Measurements from ENCODE around the gene PIGZ. TPM values are rescaled to one million over a fixed set of nuclear protein-coding genes. Genes with fewer than 3 reads are reported as not detected.

Gene PIGZ
- polyA plus RNA-seq, 4 donors = 1.0 to 2.2 (median 1.8) TPM

DNA sequence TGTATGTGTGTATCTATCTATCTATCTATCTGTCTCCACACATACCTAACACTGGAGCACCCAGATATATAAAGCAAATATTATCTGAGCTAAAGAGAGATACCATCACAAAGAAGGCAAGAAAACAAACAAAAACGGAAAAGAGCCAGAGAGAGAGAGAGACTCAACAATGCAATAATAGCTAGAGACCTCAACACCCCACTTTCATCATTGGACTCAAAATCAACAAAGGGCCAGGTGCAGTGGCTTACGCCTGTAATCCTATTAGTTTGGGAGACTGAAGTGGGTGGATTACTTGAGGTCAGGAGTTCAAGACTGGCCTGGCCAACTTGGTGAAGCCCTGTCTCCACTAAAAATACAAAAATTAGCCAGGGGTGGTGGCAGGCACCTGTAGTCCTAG lies 49.7 kb downstream of the PIGZ start:
- DNase-seq (ENCODE audit: low read depth in 4 of 4, low spot score in 3 of 4) = no peak

DNA sequence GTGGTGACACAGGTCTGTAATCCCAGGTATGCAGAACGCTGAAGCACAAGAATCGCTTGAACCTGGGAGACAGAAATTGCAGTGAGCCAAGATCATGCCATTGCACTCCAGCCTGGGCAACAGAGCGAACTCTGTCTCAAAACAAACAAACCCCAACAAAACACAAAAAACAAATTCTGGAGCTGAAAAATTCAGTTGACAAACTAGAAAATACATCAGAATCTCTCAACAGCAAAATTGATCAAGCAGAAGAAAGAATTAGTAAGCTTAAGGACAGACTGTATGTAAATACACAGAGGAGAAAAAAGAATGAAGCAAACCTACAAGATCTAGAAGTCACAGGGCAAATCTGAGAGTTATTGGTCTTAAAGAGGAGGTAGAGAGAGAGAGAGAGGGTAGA lies 51.6 kb downstream of the PIGZ start:
- DNase-seq (ENCODE audit: low read depth in 4 of 4, low spot score in 3 of 4) = no peak

DNA sequence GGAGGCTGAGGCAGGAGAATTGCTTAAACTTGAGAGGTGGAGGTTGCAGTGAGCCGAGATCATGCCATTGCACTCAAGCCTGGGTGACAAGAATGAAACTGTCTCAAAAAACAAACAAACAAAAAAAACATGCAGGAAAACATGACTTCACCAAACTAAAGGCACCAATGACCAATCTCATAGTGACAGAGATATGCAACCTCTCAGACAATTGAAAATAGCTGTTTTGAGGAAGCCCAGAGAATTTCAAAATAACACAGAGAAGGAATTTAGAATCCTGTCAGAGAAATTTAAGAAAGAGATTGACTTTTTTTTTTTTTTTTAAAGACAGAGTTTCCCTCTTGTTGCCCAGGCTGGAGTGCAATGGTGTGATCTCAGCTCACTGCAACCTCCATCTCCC lies 52.4 kb downstream of the PIGZ start:
- DNase-seq (ENCODE audit: low read depth in 4 of 4, low spot score in 3 of 4) = no peak

DNA sequence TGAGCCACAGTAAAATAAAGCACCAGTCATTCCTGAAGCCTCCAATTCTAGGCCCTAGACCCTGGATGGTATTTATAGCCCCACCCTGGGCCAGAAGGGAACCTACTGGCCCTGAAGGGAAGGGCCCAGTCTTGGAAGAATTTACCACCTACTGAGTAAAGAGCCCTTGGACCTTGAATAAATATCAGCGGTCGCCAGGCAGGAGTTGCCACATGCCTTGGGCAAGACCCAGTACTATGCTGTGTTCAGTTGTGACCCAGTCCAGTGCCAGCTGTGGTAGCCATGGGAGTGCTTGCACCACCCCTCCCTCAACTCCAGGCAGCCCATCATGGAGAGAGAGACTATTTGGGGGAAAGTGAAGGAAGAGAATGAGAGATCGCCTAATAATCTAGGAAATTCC lies 53.3 kb downstream of the PIGZ start:
- no peak for DNase-seq (ENCODE audit: low read depth in 4 of 4, low spot score in 3 of 4)

DNA sequence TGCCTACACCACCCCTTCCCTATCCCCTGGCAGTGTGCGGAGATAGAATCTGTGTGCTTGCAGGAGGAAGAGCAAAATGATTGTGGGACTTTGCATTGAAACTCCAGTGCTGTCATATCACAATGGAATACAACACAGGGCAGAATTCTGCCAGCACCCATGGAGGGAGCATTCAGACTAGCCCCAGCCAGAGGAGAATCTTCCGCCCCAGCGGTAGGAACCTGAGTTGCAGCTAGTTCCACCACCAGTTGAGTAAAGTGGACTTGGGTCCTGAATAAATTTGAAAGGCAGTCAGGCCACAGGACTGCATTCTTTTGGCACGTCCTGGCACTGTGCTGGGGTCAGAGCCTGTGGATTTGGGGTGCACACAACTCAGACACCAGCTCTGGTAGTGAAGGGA lies 53.8 kb downstream of the PIGZ start:
- DNase-seq (ENCODE audit: low read depth in 4 of 4, low spot score in 3 of 4) = no peak

DNA sequence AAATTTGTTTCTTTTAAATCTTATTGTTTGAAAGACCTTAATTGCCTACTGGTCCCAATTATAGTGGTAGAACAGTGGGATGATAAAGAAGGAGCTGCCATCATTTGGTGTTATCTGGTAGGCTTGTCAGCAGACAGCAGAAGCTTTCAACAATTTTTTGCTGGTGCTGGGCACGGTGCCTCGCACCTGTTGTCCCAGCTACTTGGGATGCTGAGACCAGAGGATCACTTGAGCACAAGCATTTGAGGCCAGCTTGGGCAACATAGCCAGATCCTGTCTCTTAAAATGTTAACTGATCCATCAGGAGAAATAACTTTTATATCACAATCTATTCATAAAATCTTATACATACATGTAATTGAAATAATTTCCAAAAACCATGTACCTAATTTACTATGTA lies 64.9 kb downstream of the PIGZ start:
- no peak for DNase-seq (ENCODE audit: low read depth in 4 of 4, low spot score in 3 of 4)

DNA sequence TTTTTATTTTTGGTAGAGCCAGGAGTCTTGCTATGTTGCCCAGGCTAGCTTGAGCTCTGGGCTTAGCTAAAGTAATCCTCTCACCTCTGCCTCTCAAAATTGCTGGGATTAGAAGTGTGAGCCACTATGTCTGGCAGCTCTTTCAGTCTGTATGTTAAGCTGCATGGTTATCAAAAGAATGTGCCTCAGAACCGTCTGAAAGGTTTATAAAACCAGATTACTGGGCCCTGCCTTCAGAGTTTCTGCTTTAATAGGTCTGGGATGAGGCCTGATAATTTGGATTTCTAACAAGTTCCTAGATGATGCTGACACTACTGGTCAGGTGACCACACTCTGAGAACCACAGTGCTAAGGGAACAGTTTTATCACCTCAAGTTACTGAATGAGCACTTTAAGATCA lies 66.3 kb downstream of the PIGZ start:
- DNase-seq (ENCODE audit: low read depth in 4 of 4, low spot score in 3 of 4) = no peak

DNA sequence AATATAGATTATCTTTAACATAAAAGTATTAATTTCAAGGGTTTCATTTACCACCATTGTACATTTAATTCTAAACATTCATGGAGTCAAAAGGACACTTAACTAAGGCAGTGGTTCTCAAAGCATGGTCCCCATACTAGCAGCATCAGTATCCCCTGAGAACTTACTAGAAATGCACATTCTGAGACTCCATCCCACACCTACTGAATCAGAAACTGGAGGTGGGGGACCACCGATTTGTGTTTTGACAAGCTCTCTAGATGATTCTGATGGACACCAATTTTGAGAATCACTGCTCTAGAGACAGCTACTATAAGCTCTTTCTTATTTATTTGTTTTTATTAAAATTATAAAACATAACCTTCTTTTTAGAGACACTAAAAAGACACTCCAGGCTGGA lies 66.9 kb downstream of the PIGZ start:
- no peak for DNase-seq (ENCODE audit: low read depth in 4 of 4, low spot score in 3 of 4)

Other genes with a start within 250 kb of the PIGZ start
- 10 to 100 TPM; 53.3 to 94.0 (median 72.7) TPM for gene PAK2, start 229.0 kb downstream of the PIGZ start, polyA plus RNA-seq (ENCODE audit: insufficient read length in 4 of 4)
- gene SENP5, start 100.9 kb downstream of the PIGZ start, polyA plus RNA-seq (ENCODE audit: insufficient read length in 4 of 4) = 10 to 100 TPM; 20.1 to 32.0 (median 20.9) TPM
- gene NCBP2, start 26.3 kb downstream of the PIGZ start, polyA plus RNA-seq (ENCODE audit: insufficient read length in 4 of 4) = 100 to 1,000 TPM in 3 of 4 donors, 10 to 100 TPM in 1; 68.7 to 113 (median 106) TPM
- 1 to 10 TPM; 1.9 to 5.5 (median 3.0) TPM for gene MELTF, start 61.0 kb upstream of the PIGZ start, polyA plus RNA-seq (ENCODE audit: insufficient read length in 4 of 4)